ENCODE measurements around the gene PTGR3.

DNA sequence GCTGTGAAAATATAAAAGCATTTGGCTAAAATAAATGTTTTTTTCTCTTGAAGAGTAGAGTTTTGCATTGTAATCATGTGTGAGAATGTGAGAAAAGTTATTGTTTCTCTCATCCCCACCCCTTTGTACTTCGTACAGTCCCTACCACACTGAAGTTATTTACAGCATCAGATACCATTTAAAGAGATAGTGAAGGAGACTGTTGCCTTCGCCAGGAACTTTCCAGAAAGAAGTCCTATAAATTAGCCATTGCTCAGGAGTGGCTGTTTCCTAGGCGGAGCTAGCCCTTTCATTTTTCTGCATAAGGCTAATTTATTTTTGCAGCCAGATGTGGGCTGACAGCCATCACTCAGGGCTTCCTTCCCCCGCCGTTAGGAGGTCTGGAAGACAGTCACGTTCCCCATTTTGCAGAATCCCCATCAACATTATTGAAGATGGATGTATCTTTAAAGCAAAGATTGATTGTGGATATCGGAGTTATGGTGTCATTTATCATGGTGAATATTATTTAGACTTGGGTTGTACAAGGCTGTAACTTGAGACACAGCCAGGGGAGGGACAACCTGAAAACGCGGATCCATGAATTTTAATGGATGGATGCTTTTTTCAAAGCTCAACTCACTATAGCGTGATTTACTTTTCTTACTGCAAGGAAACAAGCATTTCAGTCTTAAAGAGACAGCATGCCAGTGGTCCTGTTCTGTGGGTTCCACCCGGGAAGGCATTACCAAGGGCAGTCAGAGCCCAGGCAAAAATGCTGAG lies 18.8 kb upstream of the PTGR3 start:
- TF ChIP-seq, protein P1, sequence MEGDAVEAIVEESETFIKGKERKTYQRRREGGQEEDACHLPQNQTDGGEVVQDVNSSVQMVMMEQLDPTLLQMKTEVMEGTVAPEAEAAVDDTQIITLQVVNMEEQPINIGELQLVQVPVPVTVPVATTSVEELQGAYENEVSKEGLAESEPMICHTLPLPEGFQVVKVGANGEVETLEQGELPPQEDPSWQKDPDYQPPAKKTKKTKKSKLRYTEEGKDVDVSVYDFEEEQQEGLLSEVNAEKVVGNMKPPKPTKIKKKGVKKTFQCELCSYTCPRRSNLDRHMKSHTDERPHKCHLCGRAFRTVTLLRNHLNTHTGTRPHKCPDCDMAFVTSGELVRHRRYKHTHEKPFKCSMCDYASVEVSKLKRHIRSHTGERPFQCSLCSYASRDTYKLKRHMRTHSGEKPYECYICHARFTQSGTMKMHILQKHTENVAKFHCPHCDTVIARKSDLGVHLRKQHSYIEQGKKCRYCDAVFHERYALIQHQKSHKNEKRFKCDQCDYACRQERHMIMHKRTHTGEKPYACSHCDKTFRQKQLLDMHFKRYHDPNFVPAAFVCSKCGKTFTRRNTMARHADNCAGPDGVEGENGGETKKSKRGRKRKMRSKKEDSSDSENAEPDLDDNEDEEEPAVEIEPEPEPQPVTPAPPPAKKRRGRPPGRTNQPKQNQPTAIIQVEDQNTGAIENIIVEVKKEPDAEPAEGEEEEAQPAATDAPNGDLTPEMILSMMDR (IDR thresholded peaks at IDR 0.05) = no peak
- TF ChIP-seq POLR2A (IDR thresholded peaks at IDR 0.05) = no peak

Data from body of pancreas (tissue), 4 donors.